Measurements from ENCODE around the gene SLC2A2. TPM values are rescaled to one million over a fixed set of nuclear protein-coding genes. Genes with fewer than 3 reads are reported as not detected.

SLC2A2 gene
- total and polyA plus RNA-seq, 4 donors: 160 to 506 (median 321) TPM

GRCh38 chr3:171068658-171069057, 42.1 kb upstream of the SLC2A2 start:
- no peaks in the 10 kb centered on the region for H3K36me3 ChIP-seq (ENCODE audit: control insufficient read depth in 4 of 4, insufficient read depth in 3 of 4, low read depth in 1 of 4, low read length in 3 of 4)
- H3K27me3 ChIP-seq (ENCODE audit: control insufficient read depth in 4 of 4, insufficient read depth in 4 of 4, low read length in 3 of 4): no peaks in the 10 kb centered on the region
- TF ChIP-seq NR2F2 (IDR thresholded peaks at IDR 0.05) (peak; percentile 14), MAX (IDR thresholded peaks at IDR 0.05) (no peak)
- WGBS: 74% methylated on average over 3 of the region's 3 CpGs
- no peak overlapping the region for H3K4me3 ChIP-seq (ENCODE audit: low read depth in 1 of 3, low read length in 3 of 3)
- no peaks in the 10 kb centered on the region for H3K9me3 ChIP-seq (ENCODE audit: control insufficient read depth in 4 of 4, low read length in 3 of 4)
- no peaks in the 10 kb centered on the region for H3K4me1 ChIP-seq (ENCODE audit: control insufficient read depth in 4 of 4, insufficient read depth in 4 of 4, low read length in 3 of 4)
- H3K9ac ChIP-seq (ENCODE audit: low read depth in 1 of 2, low read length in 2 of 2): no peak overlapping the region
- no peak overlapping the region for H3K27ac ChIP-seq (ENCODE audit: low read depth in 1 of 2, low read length in 2 of 2)
- DNase-seq (ENCODE audit: low spot score): no peak

- no peaks in the 10 kb centered on the region for H3K9me3 ChIP-seq (ENCODE audit: control insufficient read depth in 4 of 4, low read length in 3 of 4)
- H3K36me3 ChIP-seq (ENCODE audit: control insufficient read depth in 4 of 4, insufficient read depth in 3 of 4, low read depth in 1 of 4, low read length in 3 of 4): no peaks in the 10 kb centered on the region
- no peaks in the 10 kb centered on the region for H3K27me3 ChIP-seq (ENCODE audit: control insufficient read depth in 4 of 4, insufficient read depth in 4 of 4, low read length in 3 of 4)
- TF ChIP-seq RAD21 (IDR thresholded peaks at IDR 0.05) (no peak), YY1 (IDR thresholded peaks at IDR 0.05) (no peak), FOXA2 (IDR thresholded peaks at IDR 0.05) (no peak), JUND (IDR thresholded peaks at IDR 0.05) (no peak), ZBTB33 (IDR thresholded peaks at IDR 0.05) (no peak), CTCF (IDR thresholded peaks at IDR 0.05; ENCODE audit: low read depth, low read length, missing input control) (no peak), HNF4G (IDR thresholded peaks at IDR 0.05) (no peak), MAX (IDR thresholded peaks at IDR 0.05) (no peak), GABPA (IDR thresholded peaks at IDR 0.05 in 1 of 2, conservative IDR thresholded peaks at IDR 0.05 in 1 of 2) (no peak), RXRA (IDR thresholded peaks at IDR 0.05) (no peak), EGR1 (IDR thresholded peaks at IDR 0.05; ENCODE audit: low read depth in 2 of 2) (no peak), FOXA1 (IDR thresholded peaks at IDR 0.05) (no peak), ATF3 (IDR thresholded peaks at IDR 0.05) (no peak), SP1 (IDR thresholded peaks at IDR 0.05) (no peak)
- no peak overlapping the region for H3K4me3 ChIP-seq (ENCODE audit: low read depth in 1 of 3, low read length in 3 of 3)
- no peak for DNase-seq (ENCODE audit: low spot score)
- H3K27ac ChIP-seq (ENCODE audit: low read depth in 1 of 2, low read length in 2 of 2): no peak overlapping the region
- no peak overlapping the region for H3K9ac ChIP-seq (ENCODE audit: low read depth in 1 of 2, low read length in 2 of 2)
- WGBS: 94% methylated on average over 6 of the region's 6 CpGs
- no peaks in the 10 kb centered on the region for H3K4me1 ChIP-seq (ENCODE audit: control insufficient read depth in 4 of 4, insufficient read depth in 4 of 4, low read length in 3 of 4)
These were observed 39.7 kb upstream of the SLC2A2 start for GRCh38 chr3:171066206-171066605.

GRCh38 chr3:171065732-171066131, 39.2 kb upstream of the SLC2A2 start:
- Histone ChIP-seq H3K4me3 (ENCODE audit: low read depth in 1 of 3, low read length in 3 of 3) (no peak overlapping the region), H3K36me3 (ENCODE audit: control insufficient read depth in 4 of 4, insufficient read depth in 3 of 4, low read depth in 1 of 4, low read length in 3 of 4) (no peaks in the 10 kb centered on the region), H3K4me1 (ENCODE audit: control insufficient read depth in 4 of 4, insufficient read depth in 4 of 4, low read length in 3 of 4) (no peaks in the 10 kb centered on the region), H3K27ac (ENCODE audit: low read depth in 1 of 2, low read length in 2 of 2) (no peak overlapping the region), H3K9me3 (ENCODE audit: control insufficient read depth in 4 of 4, low read length in 3 of 4) (no peaks in the 10 kb centered on the region), H3K27me3 (ENCODE audit: control insufficient read depth in 4 of 4, insufficient read depth in 4 of 4, low read length in 3 of 4) (no peaks in the 10 kb centered on the region), H3K9ac (ENCODE audit: low read depth in 1 of 2, low read length in 2 of 2) (no peak overlapping the region)
- TF ChIP-seq MAX (IDR thresholded peaks at IDR 0.05) (no peak), REST (IDR thresholded peaks at IDR 0.05) (no peak)
- 96% methylated on average over 1 of the region's 1 CpG for WGBS
- no peak for DNase-seq (ENCODE audit: low spot score)

Data from liver (tissue), 9 donors.